A549 (cell line): Measurements from ENCODE around the gene AMZ2.

ENCODE experiments used
- CHD2 ChIP-seq: fragments of 150-350 bp; IDR thresholded peaks from 2 replicates; pipeline ENCODE4 v1.6.1; 2014; ENCODE audit warnings: low read length; ENCODE audit not compliant: partially characterized antibody
- CTCF ChIP-seq: fragments of >200 bp; sonication (Bioruptor Twin); formaldehyde crosslinking; IDR thresholded peaks from 3 replicates; pipeline ENCODE4 v1.5.1; 2016
- GATA3 ChIP-seq: IDR thresholded peaks from 2 replicates; pipeline ENCODE4 v1.6.1; 2012; ENCODE audit warnings: borderline replicate concordance
- JUN ChIP-seq, 2 experiments: fragments of >200 bp; sonication (Bioruptor Twin); formaldehyde crosslinking; IDR thresholded peaks; 2 replicates in 1 of 2; 3 replicates in 1 of 2; pipeline ENCODE4 v1.6.1; 2016 to 2017
- MAX ChIP-seq: IDR thresholded peaks from 2 replicates; pipeline ENCODE4 v1.6.1; 2012
- POLR2A ChIP-seq: IDR thresholded peaks from 2 replicates; pipeline ENCODE4 v1.6.1; 2012; ENCODE audit warnings: mild to moderate bottlenecking, low read length
- ZFP36 ChIP-seq: fragments of 450-650 bp; IDR thresholded peaks from 2 replicates; pipeline ENCODE4 v1.6.1; 2014; ENCODE audit warnings: borderline replicate concordance; ENCODE audit not compliant: partially characterized antibody
- TF ChIP-seq, protein P1 (sequence below): fragments of 450-650 bp; IDR thresholded peaks from 2 replicates; pipeline ENCODE4 v1.6.1; 2014; ENCODE audit warnings: antibody characterized with exemption
- TF ChIP-seq, protein P2 (sequence below): IDR thresholded peaks from 2 replicates; pipeline ENCODE4 v1.6.1; 2012

- TF ChIP-seq GATA3 (no peak), CTCF (no peak), CHD2 (no peak), POLR2A (no peak), JUN (IDR thresholded peaks at IDR 0.05) (no peak), MAX (no peak), ZFP36 (no peak)
- TF ChIP-seq, protein P1, sequence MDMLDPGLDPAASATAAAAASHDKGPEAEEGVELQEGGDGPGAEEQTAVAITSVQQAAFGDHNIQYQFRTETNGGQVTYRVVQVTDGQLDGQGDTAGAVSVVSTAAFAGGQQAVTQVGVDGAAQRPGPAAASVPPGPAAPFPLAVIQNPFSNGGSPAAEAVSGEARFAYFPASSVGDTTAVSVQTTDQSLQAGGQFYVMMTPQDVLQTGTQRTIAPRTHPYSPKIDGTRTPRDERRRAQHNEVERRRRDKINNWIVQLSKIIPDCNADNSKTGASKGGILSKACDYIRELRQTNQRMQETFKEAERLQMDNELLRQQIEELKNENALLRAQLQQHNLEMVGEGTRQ, result no peak
- TF ChIP-seq, protein P2, sequence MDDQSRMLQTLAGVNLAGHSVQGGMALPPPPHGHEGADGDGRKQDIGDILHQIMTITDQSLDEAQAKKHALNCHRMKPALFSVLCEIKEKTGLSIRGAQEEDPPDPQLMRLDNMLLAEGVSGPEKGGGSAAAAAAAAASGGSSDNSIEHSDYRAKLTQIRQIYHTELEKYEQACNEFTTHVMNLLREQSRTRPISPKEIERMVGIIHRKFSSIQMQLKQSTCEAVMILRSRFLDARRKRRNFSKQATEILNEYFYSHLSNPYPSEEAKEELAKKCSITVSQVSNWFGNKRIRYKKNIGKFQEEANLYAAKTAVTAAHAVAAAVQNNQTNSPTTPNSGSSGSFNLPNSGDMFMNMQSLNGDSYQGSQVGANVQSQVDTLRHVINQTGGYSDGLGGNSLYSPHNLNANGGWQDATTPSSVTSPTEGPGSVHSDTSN, result no peak
Observed at GRCh38 chr17:68295086-68295485, 47.2 kb downstream of the AMZ2 start.
